ENCODE data around the gene TMEM154.

DNA sequence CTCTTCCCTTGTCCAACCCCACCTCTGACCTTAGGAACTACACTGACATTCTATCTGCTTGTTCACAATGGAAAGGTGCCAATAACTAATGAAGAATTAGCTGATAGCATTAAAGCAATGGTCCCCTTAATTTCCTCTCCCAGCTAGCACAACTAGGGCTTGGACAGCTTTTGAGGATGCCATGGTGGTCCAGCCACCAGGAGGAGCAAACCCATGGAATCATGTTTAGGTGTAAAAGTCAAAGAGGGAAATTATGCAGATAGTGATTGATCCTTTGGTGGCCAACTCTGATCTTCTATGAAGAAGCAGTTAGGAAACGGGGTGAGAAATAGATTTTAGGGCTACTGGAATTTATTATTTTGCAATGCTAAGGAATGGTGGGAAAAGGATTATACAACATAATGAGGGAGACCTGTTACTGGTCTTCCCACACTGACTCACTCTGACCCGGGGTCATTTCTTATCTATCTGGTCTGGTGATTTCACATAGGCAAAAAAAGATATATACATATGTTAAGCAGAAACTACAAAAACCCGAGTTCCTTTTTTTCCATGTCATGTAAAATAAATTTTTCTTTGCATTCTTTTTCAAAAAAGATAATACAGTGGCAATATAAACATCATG, 98.1 kb downstream of the TMEM154 start:
- TF ChIP-seq, protein P1, sequence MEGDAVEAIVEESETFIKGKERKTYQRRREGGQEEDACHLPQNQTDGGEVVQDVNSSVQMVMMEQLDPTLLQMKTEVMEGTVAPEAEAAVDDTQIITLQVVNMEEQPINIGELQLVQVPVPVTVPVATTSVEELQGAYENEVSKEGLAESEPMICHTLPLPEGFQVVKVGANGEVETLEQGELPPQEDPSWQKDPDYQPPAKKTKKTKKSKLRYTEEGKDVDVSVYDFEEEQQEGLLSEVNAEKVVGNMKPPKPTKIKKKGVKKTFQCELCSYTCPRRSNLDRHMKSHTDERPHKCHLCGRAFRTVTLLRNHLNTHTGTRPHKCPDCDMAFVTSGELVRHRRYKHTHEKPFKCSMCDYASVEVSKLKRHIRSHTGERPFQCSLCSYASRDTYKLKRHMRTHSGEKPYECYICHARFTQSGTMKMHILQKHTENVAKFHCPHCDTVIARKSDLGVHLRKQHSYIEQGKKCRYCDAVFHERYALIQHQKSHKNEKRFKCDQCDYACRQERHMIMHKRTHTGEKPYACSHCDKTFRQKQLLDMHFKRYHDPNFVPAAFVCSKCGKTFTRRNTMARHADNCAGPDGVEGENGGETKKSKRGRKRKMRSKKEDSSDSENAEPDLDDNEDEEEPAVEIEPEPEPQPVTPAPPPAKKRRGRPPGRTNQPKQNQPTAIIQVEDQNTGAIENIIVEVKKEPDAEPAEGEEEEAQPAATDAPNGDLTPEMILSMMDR (IDR thresholded peaks at IDR 0.05), result no peak
- TF ChIP-seq POLR2AphosphoS5 (IDR thresholded peaks at IDR 0.05), result no peak
